SK-MEL-5 (cell line): ENCODE measurements around the gene SMCO2. TPM values are rescaled to one million over a fixed set of nuclear protein-coding genes. Genes with fewer than 3 reads are reported as not detected.
"Not testable (repeated sequence)": the region's sequence is repeated elsewhere in the genome, so short reads cannot be mapped to it uniquely, and the experiment has no call there.

Source experiments
- DNase-seq: peaks from one replicate; pipeline ENCODE4 v3.0.0-alpha.2; 2016; ENCODE audit warnings: low read depth, low spot score
- in situ Hi-C: cut with HindIII; loops from 2 replicates; pipeline ENCODE4 v1.10.0; 2016; ENCODE audit warnings: low sequenced_read_pairs, high pct_unique_total_duplicates, low pct_unique_long_range_greater_than_20kb
- total RNA-seq: library from RNA; depleted of rRNA; stranded (reverse); fragments of >200 nt; shearing (Covaris generic); gene quantifications from 2 replicates; pipeline ENCODE4 v1.2.3, GENCODE V29; 2014

The SMCO2 gene
- total RNA-seq, 1 experiment from 2014 or later: not detected

DNA sequence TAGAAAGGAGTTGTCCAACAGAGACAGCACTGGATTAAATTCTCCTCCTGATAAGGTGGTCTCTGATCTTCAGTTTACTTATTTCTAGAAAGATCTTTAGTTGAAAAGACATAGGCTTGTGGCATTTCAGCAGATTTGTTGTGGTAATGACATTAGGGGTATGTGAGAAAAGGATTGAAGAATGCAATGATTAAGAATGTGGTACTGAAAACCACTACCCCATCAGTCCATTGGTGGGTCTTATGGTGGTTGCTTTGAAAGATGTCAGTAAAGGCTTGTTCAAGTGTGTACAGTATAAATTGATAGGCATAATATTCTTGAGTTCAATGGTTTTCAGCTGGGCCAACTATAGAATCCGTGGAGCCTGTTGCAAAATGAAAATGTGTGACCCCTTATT lies 88.2 kb downstream of the SMCO2 start:
- no peak for DNase-seq
- in situ Hi-C loops: no loop called here

DNA sequence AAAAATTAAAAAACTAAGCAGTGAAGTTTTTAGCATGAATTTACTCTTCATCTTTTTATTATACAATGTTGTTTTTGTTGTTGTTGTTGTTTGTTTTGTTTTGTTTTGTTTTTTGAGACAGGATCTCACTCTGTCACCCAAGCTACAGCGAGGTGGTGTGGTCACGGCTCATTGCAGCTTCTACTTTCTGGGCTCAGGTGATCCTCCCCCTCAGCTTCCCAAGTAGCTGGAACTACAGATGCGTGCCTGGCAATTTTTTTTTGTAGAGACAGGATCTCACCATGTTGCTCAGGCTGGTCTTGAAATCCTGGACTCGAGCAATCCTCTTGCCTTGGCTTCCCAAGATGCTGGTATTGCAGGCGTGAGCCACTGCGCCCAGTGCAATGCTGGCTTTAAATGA lies 88.8 kb downstream of the SMCO2 start:
- no peak for DNase-seq
- in situ Hi-C loops: no loop called here

DNA sequence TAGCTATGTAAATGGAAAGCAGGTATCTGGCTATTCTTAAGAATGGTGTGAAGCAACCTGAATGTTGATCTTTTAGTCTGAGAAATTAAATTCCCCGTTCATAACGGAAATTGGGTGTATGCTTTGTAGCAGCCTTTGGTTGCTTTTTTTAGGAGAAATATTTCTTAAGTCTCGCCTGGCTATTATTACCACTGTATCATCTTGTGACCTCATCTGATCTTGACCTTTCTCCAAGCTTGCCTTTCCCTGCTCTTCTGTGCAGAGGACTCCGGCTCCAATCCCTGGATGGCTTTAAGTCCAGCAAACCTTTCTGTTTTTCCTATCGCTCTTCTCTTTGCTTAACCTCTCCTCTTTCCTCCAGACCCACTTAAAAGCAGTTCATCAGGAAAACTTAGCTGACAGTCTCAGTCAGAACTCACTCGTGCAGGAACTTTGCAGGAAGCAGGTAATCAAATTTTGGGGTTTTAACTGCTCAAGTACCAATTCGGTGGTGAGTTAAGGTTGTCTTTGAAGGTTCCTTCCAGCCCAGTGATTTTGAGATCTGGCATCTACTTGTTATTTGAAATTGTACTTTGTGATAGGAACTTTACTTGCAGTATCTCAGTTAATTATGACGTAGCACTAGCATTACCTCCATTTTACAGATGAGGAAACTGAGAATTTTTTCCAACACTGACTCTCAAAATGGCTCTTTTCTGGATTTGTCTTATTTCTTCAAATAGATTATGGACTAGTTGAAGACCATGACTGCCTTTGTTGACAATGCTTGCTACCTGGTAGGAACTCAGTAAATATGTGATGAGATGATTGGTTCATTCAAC lies 91.5 kb downstream of the SMCO2 start:
- no peak for DNase-seq
- in situ Hi-C loops: no loop called here

DNA sequence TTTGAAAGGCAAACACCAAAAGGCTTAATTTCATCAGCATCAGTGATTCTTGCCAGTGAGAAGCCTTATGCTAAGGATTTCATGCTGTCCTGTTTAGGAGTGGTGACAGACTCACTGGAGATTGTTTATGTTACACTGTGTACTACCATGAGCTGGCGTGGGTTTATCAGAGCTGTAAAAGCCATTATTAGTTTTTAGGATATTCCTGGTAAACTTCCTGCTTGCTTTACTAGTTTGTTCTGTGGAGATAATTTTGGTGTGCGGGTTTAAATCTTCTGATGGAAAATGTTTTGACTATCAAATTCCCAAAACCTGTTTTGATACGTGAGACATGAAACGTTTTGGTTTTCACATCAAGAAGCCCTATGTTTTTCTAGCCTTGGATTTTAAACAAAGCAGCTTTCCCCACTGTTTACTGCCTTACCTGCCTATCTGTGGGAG lies 92.7 kb downstream of the SMCO2 start:
- DNase-seq: no peak
- in situ Hi-C loops: no loop called here

DNA sequence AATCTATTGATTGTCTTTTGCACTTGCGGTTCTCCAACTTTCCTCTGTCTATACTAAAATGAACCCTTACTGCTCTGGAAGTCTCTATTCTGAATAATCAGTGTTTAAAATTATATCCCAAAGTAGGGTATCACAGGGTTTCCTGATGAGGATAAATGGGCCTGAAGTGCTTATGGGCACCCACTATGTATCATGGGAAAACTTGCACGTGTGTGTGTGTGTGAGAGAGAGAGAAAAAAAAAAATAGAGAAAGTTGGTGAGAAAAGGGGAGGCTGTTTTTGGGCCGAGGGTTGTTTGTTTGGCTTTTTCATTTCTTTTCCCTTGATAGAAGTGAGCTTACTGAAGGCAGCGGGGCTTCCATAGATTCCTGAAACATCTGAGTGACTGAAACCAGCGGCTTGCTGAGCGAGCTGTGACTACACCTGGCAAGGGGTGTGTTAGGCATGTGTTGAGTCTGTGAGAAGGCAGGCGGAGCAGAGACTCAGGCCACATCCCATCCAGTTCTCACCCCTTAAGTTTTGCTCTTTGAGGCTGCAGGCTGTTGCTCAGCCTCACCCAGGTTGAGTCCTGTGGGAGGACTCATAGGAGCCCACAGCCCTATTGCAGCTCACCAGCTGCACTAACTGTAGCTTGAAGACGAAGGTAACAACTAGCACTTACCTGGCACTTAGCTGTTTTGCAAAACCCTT lies 94.6 kb downstream of the SMCO2 start:
- in situ Hi-C loops: no loop called here

DNA sequence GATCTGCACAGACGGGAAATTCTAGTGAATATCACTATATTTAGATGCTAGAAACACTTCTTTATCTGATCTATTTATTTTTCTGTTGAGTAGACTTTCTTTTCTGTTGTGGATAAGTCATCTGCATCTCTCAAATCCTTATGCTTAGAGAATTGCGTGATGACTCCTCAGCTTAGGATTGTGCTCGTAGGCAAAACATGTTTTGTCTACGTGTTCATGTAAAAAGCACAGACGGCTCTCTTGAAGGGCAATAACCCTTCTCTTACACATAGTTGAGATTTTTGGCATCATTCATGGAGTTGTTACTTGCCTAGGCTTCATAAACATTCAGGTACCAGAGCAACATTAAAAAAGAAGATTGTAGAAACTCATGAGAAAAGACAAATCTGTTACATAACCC lies 96.1 kb downstream of the SMCO2 start:
- in situ Hi-C loops: no loop called here
- DNase-seq: no peak

More for the DNA sequence above, 94.6 kb downstream of the SMCO2 start:
- DNase-seq: no peak

DNA sequence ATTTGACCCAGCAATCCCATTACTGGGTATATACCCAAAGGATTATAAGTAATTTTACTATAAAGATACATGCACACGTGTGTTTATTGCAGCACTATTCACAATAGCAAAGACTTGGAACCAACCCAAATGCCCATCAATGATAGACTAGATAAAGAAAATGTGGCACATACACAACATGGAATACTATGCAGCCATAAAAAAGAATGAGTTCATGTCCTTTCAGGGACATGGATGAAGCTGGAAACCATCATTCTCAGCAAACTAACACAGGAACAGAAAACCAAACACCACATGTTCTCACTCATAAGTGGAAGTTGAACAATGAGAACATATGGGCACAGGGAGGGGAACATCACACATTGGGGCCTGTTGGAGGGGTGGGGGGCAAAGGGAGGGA lies 98.3 kb downstream of the SMCO2 start:
- in situ Hi-C loops, DNase-seq: not testable (repeated sequence)

DNA sequence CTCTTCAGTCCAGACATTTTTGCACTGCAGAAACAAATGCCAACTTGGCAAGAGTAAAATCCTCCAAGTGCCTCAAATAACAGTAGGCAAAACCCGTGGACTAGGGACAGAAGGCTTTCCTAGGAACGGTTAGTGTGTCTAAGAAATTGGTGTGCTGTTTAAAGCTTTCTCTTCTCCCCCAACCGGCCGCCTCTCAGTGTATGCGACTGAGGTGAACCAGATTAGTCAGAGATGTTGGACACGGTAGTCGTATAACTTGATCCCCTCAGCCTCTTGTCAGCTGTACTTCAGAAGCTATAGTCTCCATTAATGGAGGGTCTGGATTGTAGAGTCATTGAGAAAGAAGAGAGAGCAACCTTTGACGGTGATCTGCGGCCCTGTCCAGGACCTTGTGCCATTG lies 99.1 kb downstream of the SMCO2 start:
- DNase-seq: no peak
- in situ Hi-C loops: no loop called here

DNA sequence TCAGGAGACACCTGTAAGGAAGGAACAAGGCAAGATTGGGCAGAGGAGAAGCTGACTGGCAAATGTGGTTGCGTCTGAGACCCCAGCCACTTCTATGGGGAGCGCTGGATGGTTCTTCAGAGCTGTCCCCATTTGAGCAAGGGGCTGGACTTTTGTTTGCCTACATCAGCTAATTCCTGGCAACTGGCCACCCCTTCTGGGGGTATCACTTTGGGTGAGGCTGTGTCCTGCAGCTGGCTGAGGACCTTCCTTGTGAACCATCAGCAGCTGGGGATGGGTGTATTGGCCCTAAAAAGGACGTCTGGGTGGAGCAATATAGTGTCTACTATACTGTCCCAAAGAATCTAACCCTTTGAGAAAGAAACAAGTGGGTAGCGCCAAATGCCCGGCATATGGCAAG lies 101.1 kb downstream of the SMCO2 start:
- in situ Hi-C loops: no loop called here
- DNase-seq: no peak

DNA sequence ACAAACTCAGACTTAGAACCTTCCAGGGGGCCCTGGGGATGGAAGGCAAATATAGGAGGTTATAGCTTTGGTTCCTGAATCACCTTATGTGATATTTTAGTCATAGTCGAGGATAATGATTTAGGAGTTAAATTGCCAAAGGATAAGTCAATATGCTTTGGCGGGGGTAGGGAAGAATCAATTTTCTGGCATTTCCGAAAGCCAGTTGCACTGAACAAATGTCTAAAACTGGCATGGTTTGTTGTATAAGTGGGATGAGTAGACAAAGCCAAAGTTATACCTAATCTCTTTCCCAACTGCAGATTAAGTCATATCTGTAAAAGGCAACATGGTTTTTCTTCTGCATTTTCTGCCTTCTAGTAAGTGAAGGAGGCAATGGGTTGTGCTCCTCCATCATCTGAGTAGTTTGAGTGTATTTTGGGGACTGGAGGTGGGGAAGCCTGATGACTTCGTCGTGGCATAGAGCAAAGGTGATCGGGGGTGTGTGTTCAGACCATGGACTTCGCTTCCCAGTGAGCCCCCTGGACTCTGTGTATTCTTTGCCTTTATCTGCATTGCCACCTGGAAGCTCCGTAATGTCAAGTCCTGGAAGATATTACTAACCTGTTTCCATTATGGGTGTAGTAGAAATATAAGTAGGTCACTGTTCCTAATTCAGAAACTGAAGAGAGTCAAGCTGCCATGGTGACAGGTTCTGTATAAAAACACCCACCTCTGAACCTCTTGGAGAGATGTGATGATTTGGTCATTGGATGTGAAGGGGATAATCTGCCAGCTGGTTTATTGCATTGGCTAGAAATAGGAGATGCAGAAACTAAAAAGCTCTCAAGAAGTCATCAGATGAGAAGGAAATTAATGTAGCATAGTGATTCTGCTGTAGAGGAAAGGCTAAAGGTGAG lies 102.0 kb downstream of the SMCO2 start:
- in situ Hi-C loops: no loop called here

DNA sequence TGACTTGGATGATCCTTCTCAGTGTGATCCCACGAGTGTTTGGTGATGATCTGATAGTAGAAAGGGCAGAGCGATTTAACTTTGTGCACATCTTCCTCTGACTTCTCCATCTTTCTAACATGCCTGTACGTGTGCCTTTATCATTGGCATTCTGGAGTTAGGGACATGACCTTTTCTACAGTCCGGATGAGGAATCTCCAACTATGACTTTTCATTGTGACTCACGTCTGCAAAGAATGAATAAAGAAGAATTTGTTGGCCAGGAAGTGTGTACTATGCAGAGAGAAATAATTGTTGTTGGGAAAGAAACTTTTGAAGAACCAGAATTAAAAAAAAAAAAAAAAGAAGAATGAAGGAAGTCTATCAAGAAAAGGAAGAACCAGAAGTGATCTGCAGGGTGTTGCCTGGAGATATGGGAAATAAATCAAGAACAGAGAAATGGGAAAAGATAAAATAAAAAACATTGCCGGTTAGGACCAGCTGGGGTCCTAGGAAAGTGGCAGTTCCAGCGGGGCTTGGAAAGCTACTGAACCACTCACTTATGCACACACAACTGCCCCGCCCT lies 102.8 kb downstream of the SMCO2 start:
- peak; percentile 68 for DNase-seq
- in situ Hi-C loops: no loop called here

More for the DNA sequence above, 102.0 kb downstream of the SMCO2 start:
- no peak for DNase-seq

DNA sequence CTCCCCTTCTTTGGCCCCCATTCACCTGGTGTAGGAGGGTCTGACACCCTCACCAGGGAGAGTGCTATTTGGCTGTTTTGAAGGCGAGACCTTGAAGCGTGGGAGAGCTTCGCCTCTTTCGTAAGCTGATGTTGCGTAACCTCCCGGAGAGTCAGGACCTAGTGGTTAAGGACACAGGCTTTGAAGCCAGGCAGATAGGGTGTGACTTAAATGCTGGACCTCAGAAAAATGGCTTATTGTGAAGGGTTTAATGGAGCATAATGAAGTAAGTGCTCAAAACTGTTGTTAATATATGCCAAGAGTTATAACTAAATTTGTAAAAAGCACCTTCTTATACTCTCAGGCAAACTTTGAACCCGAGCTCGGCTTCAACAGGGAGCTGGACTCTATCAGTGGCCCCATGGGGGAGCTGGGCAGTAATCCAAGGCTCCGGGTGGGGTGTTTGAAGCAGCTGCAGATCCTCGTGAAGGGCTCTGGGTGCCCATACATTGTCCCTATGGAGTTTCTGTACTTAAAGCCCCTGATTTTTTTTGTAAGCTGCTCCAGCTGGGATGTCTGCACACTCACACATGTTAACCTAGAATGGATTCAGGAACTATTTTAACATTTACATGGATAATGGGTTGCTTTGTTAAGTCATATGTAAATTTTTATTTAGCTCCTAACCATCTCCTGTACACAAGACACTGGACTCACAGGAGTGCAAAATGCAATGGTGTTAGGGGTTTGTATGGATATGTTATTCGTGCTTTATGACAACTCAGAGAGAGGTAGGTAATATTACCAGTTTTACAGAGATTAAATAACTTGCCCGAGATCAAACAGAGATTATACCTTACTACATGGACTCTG lies 103.5 kb downstream of the SMCO2 start:
- in situ Hi-C loops: no loop called here
- DNase-seq: peak; percentile 92

DNA sequence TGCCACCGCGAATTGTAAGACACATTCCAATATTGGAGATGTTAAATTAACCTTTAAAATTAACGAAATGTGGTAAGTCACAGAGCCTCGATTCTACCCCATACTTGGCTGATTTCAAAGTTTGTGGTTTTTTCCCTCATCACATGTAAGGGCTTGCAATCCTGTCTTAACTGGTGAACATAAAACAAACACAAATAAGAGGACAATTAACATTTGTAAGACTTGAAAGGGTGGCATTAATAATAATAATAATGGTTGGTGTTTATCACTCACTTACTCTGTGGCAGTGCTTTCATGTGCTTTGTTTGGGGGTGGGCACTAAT lies 104.1 kb downstream of the SMCO2 start:
- in situ Hi-C loops: no loop called here
- no peak for DNase-seq

DNA sequence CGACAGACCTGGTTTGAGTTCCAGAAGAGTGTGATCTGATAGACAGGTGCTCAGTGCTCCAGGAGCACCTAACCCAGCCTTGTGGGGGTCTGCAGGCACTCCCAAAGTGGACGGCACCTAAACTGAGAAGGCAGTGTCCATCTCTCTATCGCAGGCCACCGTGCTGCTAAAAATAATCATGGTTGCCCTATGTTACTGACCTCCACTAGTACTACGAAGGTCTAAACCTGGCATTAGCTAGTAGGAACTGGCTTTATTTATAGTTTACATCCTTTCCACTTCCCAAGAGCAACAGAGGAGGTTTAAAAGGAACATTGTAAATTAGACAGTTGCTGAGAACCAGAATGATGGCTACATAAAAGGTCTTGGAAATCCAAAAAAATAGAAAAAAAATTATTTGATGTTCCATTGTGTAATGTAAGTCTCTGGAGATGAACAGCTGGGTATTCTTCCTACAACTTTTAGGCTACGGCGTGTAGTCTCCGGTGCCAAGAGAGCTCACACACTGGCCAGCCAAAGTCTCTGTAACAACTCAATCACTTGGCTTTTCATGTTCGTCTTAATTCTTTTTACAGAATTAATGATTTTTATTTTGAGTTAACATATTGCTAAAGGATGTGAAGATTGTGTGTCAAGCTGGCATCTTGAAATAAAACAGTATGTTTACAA lies 104.8 kb downstream of the SMCO2 start:
- in situ Hi-C loops: no loop called here
- no peak for DNase-seq
